ENCODE results near the gene MYZAP.
A peak's percentile ranks its signal among the peaks of the same experiment; 100 is the strongest.

The MYZAP gene

GRCh38 chr15:57591822-57592367 lies at the start of gene MYZAP:
Gene MYZAP (plus strand): TSS chr15:57591904. CDS start chr15:57592035, 131 bp downstream.
- peak; percentile 24 for DNase-seq
- in situ Hi-C loops (cut with HindIII; ENCODE audit: low pct_ligation_motif_present, low pct_unique_long_range_greater_than_20kb, low sequenced_read_pairs), result no loop called here

- in situ Hi-C loops (cut with HindIII; ENCODE audit: low pct_ligation_motif_present, low pct_unique_long_range_greater_than_20kb, low sequenced_read_pairs), result loop anchor here (25.0 kb wide), 1 partner anchor 205 kb away; no protein-coding TSS in a partner anchor
- DNase-seq, result no peak
Observed at GRCh38 chr15:57542505-57542817, 49.2 kb upstream of the MYZAP start.

- in situ Hi-C loops (cut with HindIII; ENCODE audit: low pct_ligation_motif_present, low pct_unique_long_range_greater_than_20kb, low sequenced_read_pairs), result loop anchor here (25.0 kb wide), 1 partner anchor 208 kb away; no protein-coding TSS in a partner anchor
- no peak for DNase-seq
Observed at GRCh38 chr15:57544848-57545480, 46.7 kb upstream of the MYZAP start.

GRCh38 chr15:57545995-57546394 lies 45.7 kb upstream of the MYZAP start:
- in situ Hi-C loops (cut with HindIII; ENCODE audit: low pct_ligation_motif_present, low pct_unique_long_range_greater_than_20kb, low sequenced_read_pairs), result loop anchor here (25.0 kb wide), 1 partner anchor 209 kb away; no protein-coding TSS in a partner anchor

GRCh38 chr15:57547243-57547755 lies 44.4 kb upstream of the MYZAP start:
- in situ Hi-C loops (cut with HindIII; ENCODE audit: low pct_ligation_motif_present, low pct_unique_long_range_greater_than_20kb, low sequenced_read_pairs), result loop anchor here (25.0 kb wide), 1 partner anchor 210 kb away; no protein-coding TSS in a partner anchor
- DNase-seq, result no peak

More at GRCh38 chr15:57545995-57546394, 45.7 kb upstream of the MYZAP start:
- DNase-seq, result no peak

- DNase-seq, result no peak
- in situ Hi-C loops (cut with HindIII; ENCODE audit: low pct_ligation_motif_present, low pct_unique_long_range_greater_than_20kb, low sequenced_read_pairs), result loop anchor here (25.0 kb wide), 1 partner anchor 211 kb away; no protein-coding TSS in a partner anchor
Observed at GRCh38 chr15:57548351-57548750, 43.4 kb upstream of the MYZAP start.

GRCh38 chr15:57548835-57549234 lies 42.9 kb upstream of the MYZAP start:
- in situ Hi-C loops (cut with HindIII; ENCODE audit: low pct_ligation_motif_present, low pct_unique_long_range_greater_than_20kb, low sequenced_read_pairs), result loop anchor here (25.0 kb wide), 1 partner anchor 212 kb away; no protein-coding TSS in a partner anchor

GRCh38 chr15:57549935-57550334 lies 41.8 kb upstream of the MYZAP start:
- in situ Hi-C loops (cut with HindIII; ENCODE audit: low pct_ligation_motif_present, low pct_unique_long_range_greater_than_20kb, low sequenced_read_pairs), result loop anchor here (25.0 kb wide), 1 partner anchor 213 kb away; no protein-coding TSS in a partner anchor
- DNase-seq, result no peak

More at GRCh38 chr15:57548835-57549234, 42.9 kb upstream of the MYZAP start:
- no peak for DNase-seq

- in situ Hi-C loops (cut with HindIII; ENCODE audit: low pct_ligation_motif_present, low pct_unique_long_range_greater_than_20kb, low sequenced_read_pairs), result no loop called here
- DNase-seq, result no peak
Observed at GRCh38 chr15:57550640-57551039, 41.1 kb upstream of the MYZAP start.

- in situ Hi-C loops (cut with HindIII; ENCODE audit: low pct_ligation_motif_present, low pct_unique_long_range_greater_than_20kb, low sequenced_read_pairs), result no loop called here
- peak; percentile 90 for DNase-seq
Observed at GRCh38 chr15:57551715-57552677, 39.7 kb upstream of the MYZAP start.

GRCh38 chr15:57552678-57553334 lies 38.9 kb upstream of the MYZAP start:
- no peak for DNase-seq
- in situ Hi-C loops (cut with HindIII; ENCODE audit: low pct_ligation_motif_present, low pct_unique_long_range_greater_than_20kb, low sequenced_read_pairs), result no loop called here

- in situ Hi-C loops (cut with HindIII; ENCODE audit: low pct_ligation_motif_present, low pct_unique_long_range_greater_than_20kb, low sequenced_read_pairs), result no loop called here
- no peak for DNase-seq
Observed at GRCh38 chr15:57553526-57553925, 38.2 kb upstream of the MYZAP start.

- DNase-seq, result no peak
- in situ Hi-C loops (cut with HindIII; ENCODE audit: low pct_ligation_motif_present, low pct_unique_long_range_greater_than_20kb, low sequenced_read_pairs), result no loop called here
Observed at GRCh38 chr15:57554063-57554811, 37.5 kb upstream of the MYZAP start.

GRCh38 chr15:57554812-57555179 lies 36.9 kb upstream of the MYZAP start:
- DNase-seq, result no peak
- in situ Hi-C loops (cut with HindIII; ENCODE audit: low pct_ligation_motif_present, low pct_unique_long_range_greater_than_20kb, low sequenced_read_pairs), result no loop called here

- in situ Hi-C loops (cut with HindIII; ENCODE audit: low pct_ligation_motif_present, low pct_unique_long_range_greater_than_20kb, low sequenced_read_pairs), result no loop called here
- DNase-seq, result no peak
Observed at GRCh38 chr15:57555270-57555669, 36.4 kb upstream of the MYZAP start.

- in situ Hi-C loops (cut with HindIII; ENCODE audit: low pct_ligation_motif_present, low pct_unique_long_range_greater_than_20kb, low sequenced_read_pairs), result no loop called here
- DNase-seq, result no peak
Observed at GRCh38 chr15:57556040-57556439, 35.7 kb upstream of the MYZAP start.

- DNase-seq, result no peak
- in situ Hi-C loops (cut with HindIII; ENCODE audit: low pct_ligation_motif_present, low pct_unique_long_range_greater_than_20kb, low sequenced_read_pairs), result no loop called here
Observed at GRCh38 chr15:57557267-57557666, 34.4 kb upstream of the MYZAP start.

GRCh38 chr15:57557810-57558209 lies 33.9 kb upstream of the MYZAP start:
- in situ Hi-C loops (cut with HindIII; ENCODE audit: low pct_ligation_motif_present, low pct_unique_long_range_greater_than_20kb, low sequenced_read_pairs), result no loop called here
- no peak for DNase-seq
